Mesodermal cell (in vitro differentiated cells): Measurements from ENCODE around the gene WIPF3.

Experiments used
- H3K27ac ChIP-seq: 2 replicates; pipeline ENCODE4 v1.7.0; 2013; ENCODE audit warnings: mild to moderate bottlenecking, low read depth, low read length, moderate library complexity; ENCODE audit not compliant: severe bottlenecking
- H3K36me3 ChIP-seq: 2 replicates; pipeline ENCODE4 v1.7.1; 2013; ENCODE audit warnings: mild to moderate bottlenecking, low read length, moderate library complexity; ENCODE audit not compliant: control insufficient read depth, insufficient read depth
- H3K4me1 ChIP-seq: one replicate; pipeline ENCODE4 v1.7.1; 2013; ENCODE audit warnings: mild to moderate bottlenecking, low read length; ENCODE audit not compliant: insufficient read depth, control insufficient read depth, poor library complexity, severe bottlenecking
- H3K4me3 ChIP-seq: 2 replicates; pipeline ENCODE4 v1.7.0; 2013; ENCODE audit warnings: low read length, control low read depth, mild to moderate bottlenecking; ENCODE audit not compliant: insufficient read depth, poor library complexity, severe bottlenecking; ENCODE audit errors: extremely low read depth
- H3K9me3 ChIP-seq: 2 replicates; pipeline ENCODE4 v1.7.1; 2013; ENCODE audit warnings: mild to moderate bottlenecking, low read length, moderate library complexity; ENCODE audit not compliant: control insufficient read depth
- WGBS, 2 experiments: methylation state at CpG; one replicate each; pipeline ENCODE4 v1.1.5; 2013; ENCODE audit warnings: missing lambda C conversion rate in 2 of 2; ENCODE audit not compliant: insufficient coverage in 2 of 2; 5-methylcytosine and 5-hydroxymethylcytosine counted together

WIPF3 gene

GRCh38 chr7:29860186-29860585 lies 53.9 kb downstream of the WIPF3 start:
- WGBS, 2 experiments: 100% methylated on average over 2 of the region's 2 CpGs; no CpG with 5 or more reads in 1 of the 2 experiments
- H3K4me3 ChIP-seq: no peak overlapping the region
- no peak overlapping the region for H3K27ac ChIP-seq
- H3K4me1 ChIP-seq: no peaks in the 10 kb centered on the region
- no peaks in the 10 kb centered on the region for H3K36me3 ChIP-seq
- no peaks in the 10 kb centered on the region for H3K9me3 ChIP-seq

DNA sequence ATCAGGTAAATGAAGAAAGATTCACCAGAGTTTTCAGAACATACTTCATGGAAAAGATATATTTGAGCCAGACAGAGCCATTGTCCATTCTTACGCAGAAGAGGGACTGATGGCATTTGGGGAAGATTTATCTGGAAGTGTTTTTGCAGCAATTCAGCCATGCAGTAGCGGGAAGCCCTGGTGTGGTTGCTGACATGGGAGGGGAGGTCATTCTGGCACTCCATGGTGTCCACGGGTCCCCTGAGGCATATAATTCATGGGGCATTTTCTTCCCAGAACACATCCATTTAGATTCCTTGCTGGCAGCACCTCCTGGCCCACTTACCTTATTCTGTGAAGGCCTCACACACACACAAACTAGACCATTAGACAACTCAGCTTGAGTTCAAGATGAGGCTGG lies 55.6 kb downstream of the WIPF3 start:
- Histone ChIP-seq H3K36me3 (no peaks in the 10 kb centered on the region), H3K4me1 (no peaks in the 10 kb centered on the region), H3K27ac (no peak overlapping the region), H3K9me3 (no peaks in the 10 kb centered on the region), H3K4me3 (no peak overlapping the region)
- WGBS, 2 experiments: 100% methylated on average over 1 to 2 of the region's 3 CpGs

- Histone ChIP-seq H3K27ac (no peak overlapping the region), H3K9me3 (no peaks in the 10 kb centered on the region)
Observed at GRCh38 chr7:29864656-29865055, 58.3 kb downstream of the WIPF3 start.

GRCh38 chr7:29865526-29865925 lies 59.2 kb downstream of the WIPF3 start:
- Histone ChIP-seq H3K9me3 (no peaks in the 10 kb centered on the region), H3K4me3 (no peak overlapping the region), H3K27ac (no peak overlapping the region), H3K4me1 (no peaks in the 10 kb centered on the region), H3K36me3 (no peaks in the 10 kb centered on the region)
- 96 to 100% methylated on average over 3 of the region's 4 CpGs for WGBS, 2 experiments

More at GRCh38 chr7:29864656-29865055, 58.3 kb downstream of the WIPF3 start:
- Histone ChIP-seq H3K36me3 (no peaks in the 10 kb centered on the region), H3K4me1 (no peaks in the 10 kb centered on the region), H3K4me3 (no peak overlapping the region)
- WGBS, 2 experiments: 80% methylated on average over 1 of the region's 2 CpGs; no CpG with 5 or more reads in 1 of the 2 experiments

DNA sequence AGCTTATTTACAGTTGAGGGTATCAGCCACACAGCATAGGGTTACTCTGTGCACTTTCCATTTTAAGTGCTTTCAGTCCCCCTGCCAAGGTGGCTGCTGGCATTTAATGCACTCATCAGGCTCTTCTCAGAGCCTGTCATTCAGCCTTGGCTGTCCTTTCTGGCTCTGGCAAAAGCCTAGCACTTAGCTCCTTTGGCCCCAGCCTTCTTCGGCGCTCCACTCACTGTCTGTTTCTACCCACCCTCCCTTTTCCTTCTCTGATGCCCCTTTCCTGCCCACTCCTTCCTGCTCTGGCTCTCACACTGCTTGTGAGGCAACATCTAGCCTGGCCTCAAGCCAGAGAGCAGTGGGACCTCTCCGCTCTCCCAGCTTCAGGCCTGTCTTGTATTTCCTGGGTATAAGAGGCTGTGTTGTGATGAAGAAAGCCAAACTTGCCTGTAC lies 60.2 kb downstream of the WIPF3 start:
- WGBS, 2 experiments: 85% methylated on average over 2 of the region's 3 CpGs; no CpG with 5 or more reads in 1 of the 2 experiments
- H3K27ac ChIP-seq: no peak overlapping the region

GRCh38 chr7:29871787-29872398 lies 65.6 kb downstream of the WIPF3 start:
- Histone ChIP-seq H3K4me1 (no peaks in the 10 kb centered on the region), H3K27ac (no peak overlapping the region), H3K4me3 (no peak overlapping the region), H3K9me3 (no peaks in the 10 kb centered on the region), H3K36me3 (no peaks in the 10 kb centered on the region)
- WGBS, 2 experiments: 89% methylated on average over 3 of the region's 5 CpGs; no CpG with 5 or more reads in 1 of the 2 experiments

More for the DNA sequence above, 60.2 kb downstream of the WIPF3 start:
- no peaks in the 10 kb centered on the region for H3K4me1 ChIP-seq
- no peaks in the 10 kb centered on the region for H3K36me3 ChIP-seq
- H3K9me3 ChIP-seq: no peaks in the 10 kb centered on the region
- H3K4me3 ChIP-seq: no peak overlapping the region

- H3K27ac ChIP-seq: no peak overlapping the region
- no peaks in the 10 kb centered on the region for H3K4me1 ChIP-seq
- no peaks in the 10 kb centered on the region for H3K9me3 ChIP-seq
- no peak overlapping the region for H3K4me3 ChIP-seq
- 89 to 97% methylated on average over 3 to 4 of the region's 4 CpGs for WGBS, 2 experiments
- no peaks in the 10 kb centered on the region for H3K36me3 ChIP-seq
Observed at GRCh38 chr7:29873644-29874294, 67.5 kb downstream of the WIPF3 start.

DNA sequence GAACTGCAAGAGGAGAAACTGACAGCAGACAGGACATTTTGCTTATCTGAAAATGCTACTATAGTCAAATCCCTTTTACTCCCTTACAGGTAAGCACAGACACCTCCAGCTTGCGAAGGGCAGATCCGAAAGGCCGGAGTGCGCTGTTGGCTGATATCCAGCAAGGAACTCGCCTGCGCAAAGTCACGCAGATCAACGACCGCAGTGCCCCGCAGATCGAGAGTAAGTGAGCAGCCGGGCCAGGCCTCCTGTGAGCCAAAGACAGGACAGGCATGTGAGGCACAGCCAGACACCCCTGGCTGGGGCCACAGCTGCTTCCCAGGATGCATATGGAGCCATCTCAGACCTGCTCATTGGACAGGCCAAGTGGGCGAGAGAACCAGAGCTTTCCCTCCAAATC lies 69.4 kb downstream of the WIPF3 start:
- no peaks in the 10 kb centered on the region for H3K36me3 ChIP-seq
- no peak overlapping the region for H3K27ac ChIP-seq
- no peaks in the 10 kb centered on the region for H3K4me1 ChIP-seq
- no peaks in the 10 kb centered on the region for H3K9me3 ChIP-seq
- no peak overlapping the region for H3K4me3 ChIP-seq
- 90 to 97% methylated on average over 11 to 13 of the region's 13 CpGs for WGBS, 2 experiments

GRCh38 chr7:29877196-29877595 lies 70.9 kb downstream of the WIPF3 start:
- Histone ChIP-seq H3K4me3 (no peak overlapping the region), H3K36me3 (no peaks in the 10 kb centered on the region), H3K27ac (no peak overlapping the region), H3K4me1 (no peaks in the 10 kb centered on the region), H3K9me3 (no peaks in the 10 kb centered on the region)
- 83 to 100% methylated on average over 1 to 3 of the region's 3 CpGs for WGBS, 2 experiments

- Histone ChIP-seq H3K4me3 (no peak overlapping the region), H3K4me1 (no peaks in the 10 kb centered on the region), H3K9me3 (no peaks in the 10 kb centered on the region), H3K27ac (no peak overlapping the region), H3K36me3 (no peaks in the 10 kb centered on the region)
- 100% methylated on average over 3 to 4 of the region's 5 CpGs for WGBS, 2 experiments
Observed at GRCh38 chr7:29878081-29878688, 71.9 kb downstream of the WIPF3 start.

DNA sequence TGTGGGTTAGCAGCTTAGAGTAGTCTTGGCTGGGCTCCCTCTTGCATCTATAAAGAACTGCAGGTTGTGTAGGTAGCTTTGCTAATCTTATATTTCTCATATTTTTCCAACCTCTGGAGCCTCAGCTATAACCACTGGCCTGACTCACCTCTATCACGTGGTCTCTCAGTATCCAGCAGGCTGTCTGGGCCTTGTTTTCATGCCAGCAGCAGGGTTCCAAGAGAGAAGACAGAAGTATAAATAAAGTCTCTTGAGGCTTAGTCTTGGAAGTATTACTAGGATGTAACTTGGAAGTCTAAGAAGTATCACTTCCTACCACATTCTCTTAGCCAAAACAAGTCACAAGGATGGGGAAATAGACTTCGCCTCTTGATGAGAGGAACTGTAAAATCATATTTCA lies 73.3 kb downstream of the WIPF3 start:
- Histone ChIP-seq H3K27ac (no peak overlapping the region), H3K4me3 (no peak overlapping the region), H3K4me1 (no peaks in the 10 kb centered on the region), H3K36me3 (no peaks in the 10 kb centered on the region), H3K9me3 (no peaks in the 10 kb centered on the region)
- WGBS, 2 experiments: 78% methylated on average over 2 of the region's 2 CpGs; no CpG with 5 or more reads in 1 of the 2 experiments
